HG03565 (cell line): ENCODE results near the gene AKAP14.
"Not testable (repeated sequence)": the region's sequence is repeated elsewhere in the genome, so short reads cannot be mapped to it uniquely, and the experiment has no call there.

Source experiments
- ATAC-seq: cut with Tn5 transposase; IDR thresholded peaks from one replicate; pipeline ENCODE4 v1.9.1; 2021; ENCODE audit warnings: mild to moderate bottlenecking, moderate library complexity; ENCODE audit not compliant: unreplicated experiment

AKAP14 gene

DNA sequence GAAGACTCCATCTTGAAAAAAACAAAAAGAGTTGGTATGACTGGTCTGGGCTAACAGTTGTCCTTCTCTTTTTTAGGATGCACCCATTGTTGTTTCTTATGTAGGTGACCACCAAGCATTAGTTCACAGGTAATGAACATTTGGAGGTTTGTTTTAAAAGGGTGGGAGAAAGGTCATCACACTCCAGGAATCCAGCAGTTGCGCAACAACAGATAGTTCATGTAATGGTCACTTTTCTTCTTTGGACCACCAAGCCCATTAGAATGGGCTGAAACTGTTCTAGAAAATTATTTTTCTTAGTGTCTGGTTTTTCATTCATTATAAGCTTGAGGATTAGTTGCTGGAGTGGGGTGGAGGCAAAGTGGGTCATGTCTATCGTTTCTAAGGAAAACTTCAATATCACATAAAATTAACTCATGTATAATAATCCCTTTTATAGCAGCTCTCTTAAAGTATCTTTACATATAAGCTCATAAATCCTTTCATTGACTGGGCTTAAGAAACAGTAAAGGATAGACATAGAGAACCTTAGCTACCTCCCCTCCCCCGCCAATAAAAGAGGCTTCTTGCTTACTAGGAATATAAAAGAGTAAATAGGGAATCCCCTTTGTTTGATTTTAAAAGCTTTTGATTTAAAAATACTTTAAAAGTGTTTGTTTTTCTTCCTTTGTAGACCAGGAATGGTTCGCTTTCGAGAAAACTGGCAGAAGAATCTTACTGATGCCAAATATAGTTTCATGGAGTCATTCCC lies 24.3 kb downstream of the AKAP14 start:
- no peak for ATAC-seq

DNA sequence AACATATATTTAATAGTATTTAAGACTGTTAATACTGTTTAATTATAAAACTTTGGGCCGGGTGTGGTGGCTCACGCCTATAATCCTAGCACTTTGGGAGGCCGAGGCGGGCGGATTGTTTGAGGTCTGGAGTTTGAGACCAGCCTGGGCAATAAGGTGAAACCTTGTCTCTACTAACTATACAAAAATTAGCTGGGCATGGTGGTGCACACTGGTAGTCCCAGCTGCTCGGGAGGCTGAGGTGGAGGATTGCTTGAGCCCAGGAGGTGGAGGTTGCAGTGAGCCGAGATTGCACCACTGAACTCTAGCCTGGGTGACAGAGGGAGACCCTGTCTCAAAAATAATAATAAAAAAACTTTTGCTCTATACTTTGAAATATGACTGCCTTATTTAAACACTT lies 26.7 kb downstream of the AKAP14 start:
- not testable (repeated sequence) for ATAC-seq

DNA sequence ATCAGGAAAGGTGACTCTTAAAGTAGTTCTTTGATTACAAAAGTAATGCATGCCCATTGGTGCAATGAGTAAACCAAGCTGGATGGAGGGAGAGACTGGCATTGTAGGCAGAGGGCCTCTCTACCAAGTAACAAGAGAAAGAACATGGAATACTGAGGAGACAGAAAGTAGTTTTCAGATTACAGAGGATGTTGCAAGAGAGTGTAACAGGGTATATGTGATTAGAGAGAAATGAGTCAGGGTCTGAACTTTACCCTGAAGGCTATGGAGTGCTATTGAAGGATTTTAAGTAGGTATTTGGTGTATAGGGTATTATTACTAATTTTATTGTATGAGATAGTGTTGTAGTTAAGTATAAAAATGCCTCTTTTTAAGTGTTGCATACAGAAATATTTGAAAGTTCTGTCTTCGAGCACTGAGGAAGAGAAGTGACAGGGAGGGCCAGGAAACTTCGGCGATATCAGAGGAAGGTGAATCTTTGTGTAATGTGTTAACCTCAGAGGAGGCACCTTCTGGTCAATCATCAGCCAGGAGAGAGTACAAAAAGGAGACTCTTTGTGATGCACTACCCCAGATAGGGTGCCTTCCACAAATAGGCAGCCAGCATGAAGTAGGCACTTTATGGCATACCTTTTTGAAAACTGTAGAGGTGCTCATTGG lies 39.7 kb downstream of the AKAP14 start:
- no peak for ATAC-seq

DNA sequence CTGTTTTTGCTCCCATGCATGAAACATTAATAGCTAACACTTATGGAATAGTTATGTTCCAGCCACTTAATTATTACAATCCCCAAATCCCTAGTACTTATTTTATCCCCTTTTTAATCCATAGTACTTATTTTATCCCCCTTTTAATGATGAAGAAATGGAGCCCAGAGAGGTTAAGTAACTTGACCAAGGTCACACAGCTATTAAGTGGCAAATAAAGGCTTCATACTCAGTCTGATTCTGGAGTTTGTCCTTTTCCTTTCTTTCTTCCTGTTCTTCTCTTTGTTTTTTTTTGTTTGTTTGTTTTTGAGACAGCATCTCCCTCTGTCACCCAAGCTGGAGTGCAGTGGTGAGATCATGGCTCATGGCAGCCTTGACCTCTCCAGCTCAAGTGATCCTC lies 45.6 kb downstream of the AKAP14 start:
- no peak for ATAC-seq

DNA sequence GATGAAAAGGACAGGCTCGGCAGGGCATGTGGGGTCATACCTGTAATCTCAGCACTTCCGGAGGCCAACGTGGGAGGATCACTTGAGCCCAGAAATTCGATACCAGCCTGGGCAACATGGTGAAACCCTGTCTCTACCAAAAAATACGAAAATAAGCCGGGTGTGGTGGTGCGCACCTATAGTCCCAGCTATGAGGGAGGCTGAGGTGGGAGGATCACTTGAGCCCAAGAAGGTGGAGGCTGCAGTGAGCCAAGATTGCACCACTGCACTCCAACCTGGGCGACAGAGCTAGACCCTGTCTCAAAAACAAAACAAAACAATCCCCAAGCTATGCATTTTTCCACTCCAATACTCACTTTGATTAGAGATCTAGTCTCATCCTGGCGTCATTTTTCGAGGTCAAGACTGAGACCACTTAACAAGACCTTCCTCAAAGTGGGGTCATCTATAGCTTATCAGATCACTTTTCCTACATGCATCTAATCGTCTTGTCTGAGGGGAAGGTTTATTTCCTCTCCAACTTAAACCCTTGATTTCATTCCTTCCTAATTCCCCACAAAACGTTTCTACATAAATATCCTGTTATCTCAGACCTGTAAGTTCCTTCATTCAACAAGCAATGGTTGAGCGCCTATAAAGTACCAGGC lies 46.6 kb downstream of the AKAP14 start:
- ATAC-seq: no peak

DNA sequence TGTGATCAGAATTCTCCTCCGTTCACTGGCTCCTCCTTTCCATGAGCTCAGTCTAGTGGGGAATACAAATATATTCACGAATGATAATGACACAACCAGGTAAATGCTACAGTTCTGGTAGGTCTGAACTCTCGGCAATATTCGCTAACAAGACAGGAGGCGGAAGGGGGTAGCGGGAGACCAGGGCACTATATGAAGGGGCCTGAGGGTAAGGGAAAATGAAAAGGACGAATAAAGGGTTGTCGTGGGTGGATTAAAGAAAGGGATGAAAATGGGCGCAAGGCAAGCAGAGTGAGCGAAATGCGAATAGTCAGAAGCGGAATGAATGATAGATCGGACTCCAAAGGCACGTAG lies 47.1 kb downstream of the AKAP14 start:
- ATAC-seq: no peak

DNA sequence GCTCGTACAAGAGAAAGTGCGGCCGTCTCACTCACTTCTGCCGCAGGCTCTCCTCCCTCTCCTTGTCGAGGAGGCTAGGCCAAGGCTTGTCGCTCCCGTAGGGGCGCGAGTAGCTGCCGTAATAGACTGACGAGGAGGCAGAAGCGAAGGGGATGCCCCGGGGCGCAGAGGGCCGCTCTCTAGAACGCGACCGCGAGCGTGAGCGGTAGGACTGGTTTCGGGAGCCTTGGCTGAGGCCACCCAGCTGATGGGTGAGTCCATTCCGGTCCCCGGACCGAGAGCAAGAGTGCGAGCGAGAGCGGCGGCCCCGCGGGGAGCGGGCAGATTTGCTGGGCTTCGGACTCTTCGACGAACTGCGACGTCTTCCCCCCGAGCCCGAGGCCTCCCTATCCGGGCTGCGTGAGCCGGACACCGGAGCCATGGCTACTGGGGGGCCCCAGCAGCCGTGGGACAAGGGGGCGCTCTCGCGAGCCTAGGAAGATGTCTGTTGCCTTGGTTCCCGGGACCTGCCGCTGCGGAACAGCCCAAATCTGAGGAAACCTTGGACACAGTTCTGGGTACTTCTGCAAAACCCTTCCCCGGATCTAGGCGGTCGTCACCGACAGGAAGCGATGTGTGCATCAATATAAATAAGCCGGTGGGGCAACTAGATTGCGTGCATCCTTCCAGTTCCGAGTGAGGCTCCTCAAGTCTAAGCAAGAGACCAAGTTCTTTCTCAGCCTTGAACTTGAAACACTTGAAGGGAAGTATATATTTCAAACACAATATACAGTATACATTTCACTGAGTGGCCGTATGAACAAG lies 47.7 kb downstream of the AKAP14 start, which contains the start of gene NKAP:
NKAP (minus strand) TSS at position 567 of the 804 bp plus-strand sequence; CDS start at position 421, 146 bp downstream.
- ATAC-seq: peak; percentile 73

DNA sequence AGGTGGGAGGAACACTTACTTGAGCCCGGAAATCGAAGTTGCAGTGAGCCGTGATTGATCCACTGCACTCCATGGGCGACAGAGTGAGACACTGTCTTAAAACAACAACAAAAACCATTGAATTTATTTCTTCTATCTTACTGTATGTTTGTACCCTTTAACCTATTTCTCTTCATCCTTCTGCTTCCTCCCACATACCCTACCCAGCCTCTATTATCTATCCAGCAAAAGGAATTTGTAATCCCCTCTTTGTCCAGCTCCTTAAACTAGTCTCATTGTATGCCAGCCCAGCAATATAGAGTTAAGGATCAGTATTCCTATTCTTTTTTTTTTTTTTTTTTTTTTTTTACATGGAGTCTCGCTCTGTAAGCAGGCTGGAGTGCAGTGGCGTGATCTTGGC lies 49.8 kb downstream of the AKAP14 start:
- no peak for ATAC-seq

DNA sequence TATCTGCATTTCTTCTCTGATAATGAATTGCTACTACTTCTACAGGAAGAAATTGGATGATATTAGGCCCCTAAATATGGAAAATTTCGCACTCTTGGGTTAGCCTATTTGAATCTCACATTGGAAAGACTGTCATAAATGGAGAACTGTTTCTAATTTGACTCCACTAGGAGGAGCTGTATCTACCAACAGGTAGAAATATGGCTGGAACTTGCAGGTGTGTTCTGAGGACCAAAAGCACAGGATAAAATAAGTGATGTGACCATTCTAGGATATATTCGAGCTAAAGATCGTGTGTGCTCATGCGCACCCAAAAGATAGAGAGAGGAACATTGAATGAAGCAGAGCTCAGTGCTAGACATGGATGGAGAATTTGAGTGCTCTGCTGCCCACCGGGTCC lies 52.7 kb downstream of the AKAP14 start:
- no peak for ATAC-seq

DNA sequence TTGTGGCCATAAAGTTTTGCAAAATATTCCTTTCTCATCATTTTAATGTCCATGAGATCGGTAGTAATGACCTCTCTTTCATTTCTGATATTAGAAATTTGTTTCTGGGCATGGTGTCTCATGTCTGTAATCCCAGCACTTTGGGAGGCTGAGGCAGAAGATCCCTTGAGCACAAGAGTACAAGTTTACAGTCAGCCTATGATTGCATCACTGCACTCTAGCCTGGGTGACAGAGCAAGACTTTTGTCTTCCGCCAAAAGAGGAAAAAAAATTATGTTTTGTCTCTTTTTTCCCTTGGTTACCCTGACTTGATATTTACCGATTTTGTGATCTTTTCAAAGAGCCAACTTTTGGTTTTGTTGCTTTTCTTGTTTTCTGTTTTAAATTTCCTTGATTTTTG lies 58.7 kb downstream of the AKAP14 start:
- no peak for ATAC-seq

DNA sequence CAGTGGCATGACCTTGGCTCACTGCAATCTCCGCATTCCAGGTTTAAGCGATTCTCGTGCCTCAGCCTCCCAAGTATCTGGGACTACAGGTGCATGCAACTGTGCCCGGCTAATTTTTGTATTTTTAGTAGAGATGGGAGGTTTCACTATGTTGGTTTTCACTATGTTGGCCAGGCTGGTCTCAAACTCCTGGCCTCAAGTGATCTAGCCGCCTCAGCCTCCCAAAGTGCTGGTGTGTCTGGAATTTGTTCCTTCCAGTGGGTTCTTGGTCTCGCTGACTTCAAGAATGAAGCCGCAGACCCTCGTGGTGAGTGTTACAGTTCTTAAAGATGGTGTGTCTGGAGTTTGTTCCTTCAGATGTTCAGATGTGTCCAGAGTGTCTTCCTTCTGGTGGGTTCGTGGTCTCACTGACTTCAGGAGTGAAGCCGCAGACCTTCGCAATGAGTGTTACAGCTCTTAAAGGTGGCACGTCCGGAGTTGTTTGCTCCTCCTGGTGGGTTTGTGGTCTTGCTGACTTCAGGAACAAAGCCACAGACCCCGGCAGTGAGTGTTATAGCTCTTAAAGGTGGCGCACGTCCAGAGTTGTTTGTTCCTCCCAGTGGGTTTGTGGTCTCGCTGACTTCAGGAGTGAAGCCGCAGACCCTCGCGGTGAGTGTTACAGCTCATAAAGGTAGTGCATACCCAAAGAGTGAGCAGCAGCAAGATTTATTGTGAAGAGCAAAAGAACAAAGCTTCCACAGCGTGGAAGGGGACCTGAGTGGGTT lies 60.3 kb downstream of the AKAP14 start:
- not testable (repeated sequence) for ATAC-seq

DNA sequence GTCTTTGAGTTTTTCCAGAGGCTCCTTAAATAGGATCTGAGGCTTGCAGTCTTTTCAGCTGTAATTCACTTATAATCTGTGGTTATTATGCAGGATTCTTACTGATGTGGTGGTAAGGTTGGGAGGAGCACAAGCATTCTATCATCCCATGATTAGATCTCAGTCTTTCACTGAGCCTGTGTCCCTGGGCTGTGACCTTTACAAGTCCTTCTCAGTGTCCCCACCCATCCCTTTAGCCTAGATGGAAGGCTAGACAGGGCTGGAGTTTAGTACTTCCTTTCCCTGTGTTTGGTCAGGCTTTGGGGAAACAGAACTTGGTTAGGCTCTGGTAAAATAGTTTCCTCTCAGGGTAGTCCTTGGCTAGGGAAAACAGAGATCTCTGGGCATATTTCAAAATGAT lies 64.9 kb downstream of the AKAP14 start:
- ATAC-seq: no peak

DNA sequence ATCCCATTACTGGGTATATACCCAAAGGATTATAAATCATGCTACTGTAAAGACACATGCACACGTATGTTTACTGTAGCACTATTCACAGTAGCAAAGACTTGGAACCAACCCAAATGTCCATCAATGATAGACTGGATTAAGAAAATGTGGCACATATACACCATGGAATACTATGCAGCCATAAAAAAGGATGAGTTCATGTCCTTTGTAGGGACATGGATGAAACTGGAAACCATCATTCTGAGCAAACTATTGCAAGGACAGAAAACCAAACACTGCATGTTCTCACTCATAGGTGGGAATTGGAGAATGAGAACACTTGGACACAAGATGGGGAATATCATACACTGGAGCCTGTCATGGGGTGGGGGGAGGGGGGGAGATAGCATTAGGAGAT lies 71.1 kb downstream of the AKAP14 start:
- not testable (repeated sequence) for ATAC-seq
